CD14-positive monocyte (primary cell): Measurements from ENCODE around the gene COL17A1. TPM values are rescaled to one million over a fixed set of nuclear protein-coding genes. Genes with fewer than 3 reads are reported as not detected.

Experiments used
- DNase-seq, 3 donors: peaks; one replicate each; pipeline ENCODE4 v3.0.0-alpha.2; 2011 to 2022
- H2AFZ ChIP-seq: 2 replicates; pipeline ENCODE4 v1.6.0; 2012; ENCODE audit warnings: mild to moderate bottlenecking, low read depth, low read length, inconsistent platforms; ENCODE audit not compliant: insufficient read depth, poor library complexity, severe bottlenecking
- H3K27ac ChIP-seq, 2 donors: 1 replicate in 1 of 2; 2 replicates in 1 of 2; pipeline ENCODE4 v1.5.1; 2012 to 2013; ENCODE audit warnings: low read length in 2 of 2, control low read depth in 1 of 2, inconsistent platforms in 1 of 2, low read depth in 1 of 2, mild to moderate bottlenecking in 1 of 2
- H3K27me3 ChIP-seq, 2 donors: one replicate each; pipeline versions ENCODE4 v1.6.0 to v1.6.1; 2011 to 2013; ENCODE audit warnings: low read length in 2 of 2; ENCODE audit not compliant: control insufficient read depth in 2 of 2, insufficient read depth in 2 of 2
- H3K36me3 ChIP-seq, 2 donors: replicated peaks in 1 of 2; 1 replicate in 1 of 2; 2 replicates in 1 of 2; pipeline versions ENCODE4 v1.5.1 to v1.6.1; 2012 to 2013; ENCODE audit warnings: low read length in 2 of 2, control low read depth in 1 of 2, inconsistent platforms in 1 of 2, mild to moderate bottlenecking in 1 of 2; ENCODE audit not compliant: insufficient read depth in 2 of 2, control insufficient read depth in 1 of 2
- H3K4me1 ChIP-seq, 2 donors: 1 replicate in 1 of 2; 2 replicates in 1 of 2; pipeline versions ENCODE4 v1.5.1 to v1.6.1; 2012 to 2013; ENCODE audit warnings: low read length in 2 of 2, control low read depth in 1 of 2, inconsistent platforms in 1 of 2, mild to moderate bottlenecking in 1 of 2, moderate library complexity in 1 of 2; ENCODE audit not compliant: insufficient read depth in 2 of 2, control insufficient read depth in 1 of 2
- H3K4me2 ChIP-seq: replicated peaks from 2 replicates; pipeline ENCODE3; 2012; ENCODE audit warnings: low read length, moderate library complexity, mild to moderate bottlenecking; ENCODE audit not compliant: poor library complexity, severe bottlenecking; ENCODE audit errors: extremely low read depth
- H3K4me3 ChIP-seq, 3 experiments: fragments of 200-600 bp in 1 of 3; sonication (generic) in 1 of 3; replicated peaks in 1 of 3; 1 replicate in 2 of 3; 2 replicates in 1 of 3; pipeline ENCODE4 v1.5.1; 2011 to 2013; ENCODE audit warnings: low read length in 3 of 3, mild to moderate bottlenecking in 3 of 3, control low read depth in 2 of 3, low read depth in 2 of 3, inconsistent platforms in 1 of 3, moderate library complexity in 1 of 3
- H3K79me2 ChIP-seq: 2 replicates; pipeline ENCODE4 v1.6.0; 2012; ENCODE audit warnings: mild to moderate bottlenecking, control low read depth, inconsistent platforms, low read length, moderate library complexity; ENCODE audit not compliant: insufficient read depth
- H3K9ac ChIP-seq: 2 replicates; pipeline ENCODE4 v1.6.0; 2017; ENCODE audit warnings: low read length, mild to moderate bottlenecking; ENCODE audit not compliant: insufficient read depth, poor library complexity, severe bottlenecking
- H3K9me3 ChIP-seq, 2 donors: replicated peaks in 1 of 2; 1 replicate in 1 of 2; 2 replicates in 1 of 2; pipeline versions ENCODE4 v1.5.1 to v1.6.1; 2012 to 2013; ENCODE audit warnings: low read length in 2 of 2, control low read depth in 1 of 2; ENCODE audit not compliant: control insufficient read depth in 1 of 2, insufficient read depth in 1 of 2
- H4K20me1 ChIP-seq: 2 replicates; pipeline ENCODE4 v1.6.0; 2012; ENCODE audit warnings: mild to moderate bottlenecking, low read length, control low read depth, moderate library complexity; ENCODE audit not compliant: insufficient read depth
- H3K27ac Mint-ChIP-seq, 7 donors: one replicate each; pipeline ENCODE4 v1.8.0; 2020; ENCODE audit warnings: mild to moderate bottlenecking in 7 of 7, mixed read lengths in 7 of 7, moderate library complexity in 6 of 7, inconsistent platforms in 2 of 7
- H3K27me3 Mint-ChIP-seq, 3 donors: one replicate each; pipeline ENCODE4 v1.8.0; 2021 to 2022; ENCODE audit warnings: low read depth in 3 of 3, mild to moderate bottlenecking in 3 of 3, mixed read lengths in 3 of 3, moderate library complexity in 3 of 3, inconsistent platforms in 1 of 3
- H3K36me3 Mint-ChIP-seq, 2 donors: one replicate each; pipeline ENCODE4 v1.8.0; 2020; ENCODE audit warnings: mixed read lengths in 2 of 2, inconsistent platforms in 1 of 2, mild to moderate bottlenecking in 1 of 2
- H3K4me1 Mint-ChIP-seq: one replicate; pipeline ENCODE4 v1.8.0; 2020; ENCODE audit warnings: mild to moderate bottlenecking, mixed read lengths
- H3K4me3 Mint-ChIP-seq, 2 donors: one replicate each; pipeline ENCODE4 v1.8.0; 2020; ENCODE audit warnings: mild to moderate bottlenecking in 2 of 2, mixed read lengths in 2 of 2, moderate library complexity in 1 of 2
- H3K9me3 Mint-ChIP-seq, 7 donors: one replicate each; pipeline ENCODE4 v1.8.0; 2020 to 2022; ENCODE audit warnings: mixed read lengths in 7 of 7, mild to moderate bottlenecking in 6 of 7, moderate library complexity in 6 of 7, inconsistent platforms in 2 of 7
- CTCF ChIP-seq: fragments of 200-600 bp; IDR thresholded peaks from one replicate; pipeline ENCODE4 v1.8.0; 2022; ENCODE audit warnings: antibody characterized with exemption, mild to moderate bottlenecking
- WGBS: methylation state at CpG from one replicate; pipeline ENCODE4 v1.1.5; 2013; ENCODE audit warnings: missing lambda C conversion rate; ENCODE audit not compliant: insufficient coverage; 5-methylcytosine and 5-hydroxymethylcytosine counted together
- intact Hi-C, 2 donors: fragments of 100-400 bp; cut with micrococcal nuclease; formaldehyde crosslinking; loops; one replicate each; pipeline versions ENCODE4 v1.15.0 to v1.15.1; 2023
- polyA plus RNA-seq, 3 donors: library from polyadenylated mRNA; depleted of rRNA in 1 of 3; unstranded in 2 of 3; stranded (reverse) in 1 of 3; fragments of 300-500 nt in 2 of 3; fragments of >200 nt in 1 of 3; fragmentation: Illumina TruSeq in 2 of 3; gene quantifications; 1 replicate in 2 of 3; 2 replicates in 1 of 3; pipeline ENCODE4 v1.2.3, GENCODE V29; 2012 to 2021

COL17A1 gene
- polyA plus RNA-seq, 3 donors, result not detected

DNA sequence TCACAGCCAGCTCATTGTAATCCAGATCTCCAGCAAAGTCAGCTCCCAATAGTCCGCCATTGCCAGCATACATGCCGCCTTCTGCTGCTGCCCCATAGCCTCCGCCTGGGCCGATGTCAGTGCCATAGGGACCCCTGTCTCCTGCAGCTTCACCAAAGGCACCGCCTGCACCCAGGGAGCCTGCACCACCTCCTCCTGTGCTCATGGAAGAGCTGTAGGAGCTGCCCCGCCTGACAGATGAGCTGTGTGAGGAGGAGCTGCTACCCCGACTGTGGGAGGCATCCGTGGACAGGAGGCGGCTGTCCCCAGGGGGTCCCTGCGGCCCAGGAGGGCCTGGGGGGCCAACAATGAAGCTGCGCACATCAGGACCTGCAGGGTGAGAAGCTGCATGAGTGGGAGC, 51.7 kb downstream of the COL17A1 start:
- Histone ChIP-seq H3K27me3 (no peaks in the 10 kb centered on the region), H3K36me3 (peaks cover 5 to 37% of the 10 kb centered on the region in 2 donors), H2AFZ (no peak overlapping the region), H3K9ac (no peak overlapping the region), H3K79me2 (no peaks in the 10 kb centered on the region), H3K4me2 (no peak overlapping the region), H3K27ac (no peak overlapping the region), H4K20me1 (no peaks in the 10 kb centered on the region), H3K4me1 (peaks cover 0 to 8% of the 10 kb centered on the region in 2 donors), H3K4me3 (no peak overlapping the region), H3K9me3 (no peaks in the 10 kb centered on the region)
- H3K4me1 Mint-ChIP-seq, result peaks cover 14% of the 10 kb centered on the region
- TF ChIP-seq CTCF, result no peak
- peak overlapping the region in 3 of 7 donors; percentile 2 to 38 (median 29) for H3K27ac Mint-ChIP-seq
- no peak overlapping the region for H3K4me3 Mint-ChIP-seq
- H3K36me3 Mint-ChIP-seq, result peaks cover 20 to 34% of the 10 kb centered on the region in 2 donors
- intact Hi-C loops, result no loop called here
- no peak for DNase-seq
- peaks cover 0 to 4% (median 3%) of the 10 kb centered on the region in 3 donors for H3K27me3 Mint-ChIP-seq
- no peaks in the 10 kb centered on the region for H3K9me3 Mint-ChIP-seq
- 99% methylated on average over 10 of the region's 11 CpGs for WGBS

- H3K4me1 ChIP-seq, result peaks cover 0 to 8% of the 10 kb centered on the region in 2 donors
- H3K27ac ChIP-seq, result no peak overlapping the region
- Mint-ChIP-seq H3K27ac (peak overlapping the region in 1 of 7 donors; percentile 2), H3K27me3 (peaks cover 0 to 4% (median 3%) of the 10 kb centered on the region in 3 donors), H3K9me3 (no peaks in the 10 kb centered on the region), H3K36me3 (peaks cover 24 to 38% of the 10 kb centered on the region in 2 donors), H3K4me3 (no peak overlapping the region), H3K4me1 (peaks cover 14% of the 10 kb centered on the region)
- no peaks in the 10 kb centered on the region for H3K27me3 ChIP-seq
- no peak overlapping the region for H3K4me2 ChIP-seq
- H4K20me1 ChIP-seq, result no peaks in the 10 kb centered on the region
- H3K9me3 ChIP-seq, result no peaks in the 10 kb centered on the region
- no peak overlapping the region for H3K9ac ChIP-seq
- no peak for DNase-seq
- intact Hi-C loops, result no loop called here
- no peak overlapping the region for H3K4me3 ChIP-seq
- H3K79me2 ChIP-seq, result no peaks in the 10 kb centered on the region
- WGBS, result 79% methylated on average over 7 of the region's 12 CpGs
- H2AFZ ChIP-seq, result no peak overlapping the region
- H3K36me3 ChIP-seq, result peaks cover 10 to 42% of the 10 kb centered on the region in 2 donors
- TF ChIP-seq CTCF, result no peak
Measured at GRCh38 chr10:104033401-104033930, 52.2 kb downstream of the COL17A1 start.
